Gastroesophageal sphincter (tissue), 3 donors: Measurements from ENCODE around the gene MAN1A1.

ENCODE experiments used
- CTCF ChIP-seq, 4 experiments: fragments of 200-600 bp in 2 of 4; fragments of 450-650 bp in 2 of 4; sonication (generic) in 1 of 4; IDR thresholded peaks; one replicate each; pipeline ENCODE4 v1.5.1; 2017 to 2019; ENCODE audit warnings: antibody characterized with exemption in 4 of 4, mild to moderate bottlenecking in 2 of 4, moderate library complexity in 2 of 4
- POLR2A ChIP-seq, 2 donors: fragments of 450-650 bp; IDR thresholded peaks; one replicate each; pipeline ENCODE4 v1.6.1; 2017; ENCODE audit warnings: antibody characterized with exemption in 2 of 2, mild to moderate bottlenecking in 2 of 2, moderate library complexity in 1 of 2
- POLR2AphosphoS5 ChIP-seq: sonication (generic); formaldehyde crosslinking; IDR thresholded peaks from one replicate; pipeline ENCODE4 v1.6.1; 2017; ENCODE audit warnings: antibody characterized with exemption

- TF ChIP-seq CTCF (IDR thresholded peaks at IDR 0.05) (no peak), POLR2A (IDR thresholded peaks at IDR 0.05) (no peak), POLR2AphosphoS5 (no peak)
These were observed 221.9 kb downstream of the MAN1A1 start for GRCh38 chr6:119127627-119128026.
